Hippocampal formation (tissue), 2 donors: ENCODE results near the gene RPL7A.
"Not testable (repeated sequence)": the region's sequence is repeated elsewhere in the genome, so short reads cannot be mapped to it uniquely, and the experiment has no call there.

Experiments used
- DNase-seq, 2 donors: peaks; one replicate each; lab custom pipeline; 2025; lab: John Stamatoyannopoulos, UW

The RPL7A gene

GRCh38 chr9:133347985-133348717 lies at the start of gene RPL7A, which contains the start of gene MED22:
Gene RPL7A, plus strand, starts transcription at chr9:133348218. Its CDS starts 26 bp downstream, at chr9:133348244.
Gene MED22, minus strand, starts transcription at chr9:133348131. Its CDS starts 1,469 bp downstream, at chr9:133346662.
- DNase-seq, result peak; percentile 82 to 96

- DNase-seq, result not testable (repeated sequence)
Observed at GRCh38 chr9:133299996-133300395, 48.0 kb upstream of the RPL7A start.

- DNase-seq, result no peak
Observed at GRCh38 chr9:133301253-133302230, 46.5 kb upstream of the RPL7A start.

GRCh38 chr9:133303266-133304157 lies 44.5 kb upstream of the RPL7A start:
- no peak for DNase-seq

GRCh38 chr9:133304158-133304470 lies 43.9 kb upstream of the RPL7A start:
- no peak for DNase-seq

GRCh38 chr9:133304477-133305377 lies 43.3 kb upstream of the RPL7A start:
- no peak for DNase-seq

- DNase-seq, result no peak
Observed at GRCh38 chr9:133305731-133306130, 42.3 kb upstream of the RPL7A start.

GRCh38 chr9:133306242-133307204 lies 41.5 kb upstream of the RPL7A start:
- DNase-seq, result no peak

- DNase-seq, result no peak
Observed at GRCh38 chr9:133307301-133307700, 40.7 kb upstream of the RPL7A start.

- no peak for DNase-seq
Observed at GRCh38 chr9:133309608-133310007, 38.4 kb upstream of the RPL7A start.

- no peak for DNase-seq
Observed at GRCh38 chr9:133315997-133316396, 32.0 kb upstream of the RPL7A start.

- not testable (repeated sequence) for DNase-seq
Observed at GRCh38 chr9:133317551-133317950, 30.5 kb upstream of the RPL7A start.

GRCh38 chr9:133320421-133320881 lies 27.6 kb upstream of the RPL7A start:
- no peak for DNase-seq

GRCh38 chr9:133321411-133321935 lies 26.5 kb upstream of the RPL7A start:
- DNase-seq, result no peak

GRCh38 chr9:133322701-133323100 lies 25.3 kb upstream of the RPL7A start:
- DNase-seq, result no peak

- DNase-seq, result no peak
Observed at GRCh38 chr9:133323211-133323610, 24.8 kb upstream of the RPL7A start.

- no peak for DNase-seq
Observed at GRCh38 chr9:133323991-133324703, 23.9 kb upstream of the RPL7A start.

GRCh38 chr9:133327021-133327420 lies 21.0 kb upstream of the RPL7A start:
- not testable (repeated sequence) for DNase-seq
